VCaP (cell line): Measurements from ENCODE around the gene BMPR1B.

ENCODE experiments used
- H3K27ac ChIP-seq: fragments of 450-650 bp; 2 replicates; pipeline ENCODE4 v1.5.1; 2017
- TF ChIP-seq, protein P1 (sequence below): fragments of 450-650 bp; conservative IDR thresholded peaks from 2 replicates; pipeline ENCODE4 v1.5.1; 2017; ENCODE audit warnings: mild to moderate bottlenecking, moderate library complexity

BMPR1B gene

DNA sequence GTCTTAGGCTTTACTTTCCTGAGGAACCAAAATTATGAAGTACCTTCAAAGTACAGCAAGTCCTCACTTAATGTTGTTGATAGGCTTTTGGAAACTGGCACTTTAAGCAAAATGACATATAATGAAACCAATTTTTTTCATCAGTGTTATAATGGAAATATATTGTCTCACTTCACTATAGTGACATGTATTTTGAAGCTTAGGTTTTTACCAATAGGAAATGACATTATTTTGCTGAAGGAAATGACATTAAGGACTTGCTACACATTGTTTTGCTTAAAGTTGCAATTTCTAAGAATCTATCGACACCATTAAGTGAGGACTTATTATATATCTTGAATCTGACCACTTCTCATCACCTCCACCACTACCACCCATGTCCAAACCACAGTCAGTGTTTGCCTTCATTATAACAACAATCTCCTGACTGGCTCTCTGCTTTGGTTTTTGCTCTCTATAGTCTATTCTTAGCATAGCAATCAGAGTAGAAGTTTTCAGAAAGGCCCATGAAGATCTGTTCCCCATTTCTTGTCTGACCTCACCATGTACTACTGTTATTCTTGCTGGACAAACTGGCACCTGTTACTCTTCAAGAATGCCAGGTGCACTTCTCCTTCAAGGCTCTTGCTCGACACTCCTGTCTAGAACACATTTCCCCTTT is 311.2 kb downstream of the BMPR1B start:
- TF ChIP-seq, protein P1, sequence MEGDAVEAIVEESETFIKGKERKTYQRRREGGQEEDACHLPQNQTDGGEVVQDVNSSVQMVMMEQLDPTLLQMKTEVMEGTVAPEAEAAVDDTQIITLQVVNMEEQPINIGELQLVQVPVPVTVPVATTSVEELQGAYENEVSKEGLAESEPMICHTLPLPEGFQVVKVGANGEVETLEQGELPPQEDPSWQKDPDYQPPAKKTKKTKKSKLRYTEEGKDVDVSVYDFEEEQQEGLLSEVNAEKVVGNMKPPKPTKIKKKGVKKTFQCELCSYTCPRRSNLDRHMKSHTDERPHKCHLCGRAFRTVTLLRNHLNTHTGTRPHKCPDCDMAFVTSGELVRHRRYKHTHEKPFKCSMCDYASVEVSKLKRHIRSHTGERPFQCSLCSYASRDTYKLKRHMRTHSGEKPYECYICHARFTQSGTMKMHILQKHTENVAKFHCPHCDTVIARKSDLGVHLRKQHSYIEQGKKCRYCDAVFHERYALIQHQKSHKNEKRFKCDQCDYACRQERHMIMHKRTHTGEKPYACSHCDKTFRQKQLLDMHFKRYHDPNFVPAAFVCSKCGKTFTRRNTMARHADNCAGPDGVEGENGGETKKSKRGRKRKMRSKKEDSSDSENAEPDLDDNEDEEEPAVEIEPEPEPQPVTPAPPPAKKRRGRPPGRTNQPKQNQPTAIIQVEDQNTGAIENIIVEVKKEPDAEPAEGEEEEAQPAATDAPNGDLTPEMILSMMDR, result no peak
- H3K27ac ChIP-seq, result no peak overlapping the region

DNA sequence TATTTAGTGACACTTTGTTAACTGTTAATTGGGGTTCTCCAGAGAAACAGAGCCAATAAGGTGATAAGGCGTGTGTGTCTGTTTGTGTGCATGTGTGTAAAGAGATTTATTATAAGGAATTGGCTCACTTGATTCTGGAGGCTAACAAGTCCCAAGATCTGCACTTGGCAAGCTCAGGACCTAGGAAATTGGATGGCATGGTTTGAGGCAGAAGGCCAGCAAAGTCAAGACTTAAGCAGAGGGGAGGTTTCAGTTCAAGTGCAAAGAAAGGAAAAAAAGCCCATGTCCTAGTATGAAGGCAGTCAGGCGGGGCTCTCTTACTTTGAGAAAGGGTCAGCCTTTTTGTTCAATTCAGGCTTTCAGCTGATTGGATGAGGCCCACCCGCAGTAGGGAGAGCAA is 314.1 kb downstream of the BMPR1B start:
- TF ChIP-seq, protein P1, result no peak
- H3K27ac ChIP-seq, result no peak overlapping the region

DNA sequence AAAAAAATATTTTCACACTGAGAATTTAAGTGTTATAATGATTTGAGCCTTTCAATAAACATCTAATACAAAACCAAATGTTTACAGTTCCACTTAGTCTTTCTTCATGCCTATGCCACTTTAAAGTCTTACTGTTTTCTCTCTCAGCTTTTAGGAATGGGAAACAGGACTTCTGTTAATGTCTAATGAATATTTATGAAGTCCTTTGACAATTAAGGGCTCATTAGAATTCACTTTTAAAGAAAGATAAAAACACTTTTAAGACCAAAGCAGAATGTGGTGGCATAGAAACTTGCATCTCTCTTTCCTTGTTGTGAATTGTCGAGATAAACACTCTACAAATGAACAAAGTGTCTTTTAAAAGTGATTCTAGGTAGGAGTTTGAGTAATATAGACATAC is 315.9 kb downstream of the BMPR1B start:
- TF ChIP-seq, protein P1, result no peak
- peak overlapping the region; percentile 41 for H3K27ac ChIP-seq

DNA sequence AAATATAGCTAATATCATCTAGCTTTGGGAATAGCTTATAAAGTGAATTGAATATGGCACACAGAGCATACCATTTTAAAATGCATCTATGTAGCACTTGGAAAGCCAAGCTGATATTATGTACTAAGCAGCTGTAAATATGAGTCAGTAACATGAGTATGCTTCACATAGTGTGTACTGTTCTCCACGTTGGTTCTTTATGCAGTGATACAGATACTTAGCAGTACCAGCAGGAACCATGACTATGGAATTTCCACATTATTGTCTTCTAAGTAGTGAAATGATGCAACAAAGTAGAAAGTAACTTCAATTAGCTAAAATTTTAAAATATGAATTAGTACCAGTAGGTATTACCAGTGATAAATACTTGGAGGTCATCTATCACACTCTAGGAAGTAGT is 320.1 kb downstream of the BMPR1B start:
- H3K27ac ChIP-seq, result no peak overlapping the region

DNA sequence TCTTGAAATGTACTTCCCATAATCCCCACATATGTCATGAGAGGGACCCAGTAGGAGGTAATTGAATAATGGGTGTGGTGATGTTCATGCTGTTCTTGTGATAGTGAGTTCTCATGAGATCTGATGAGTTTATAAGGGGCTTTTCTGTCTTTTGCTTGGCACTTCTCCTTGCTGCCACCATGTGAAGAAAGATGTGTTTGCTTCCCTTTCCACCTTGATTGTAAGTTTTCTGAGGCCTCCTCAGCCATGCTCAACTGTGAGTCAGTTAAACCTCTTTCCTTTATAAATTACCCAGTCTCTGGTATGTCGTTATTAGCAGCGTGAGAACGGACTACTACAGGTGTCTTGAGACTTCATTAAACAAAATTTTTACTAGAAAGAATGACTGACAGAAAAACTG is 323.2 kb downstream of the BMPR1B start:
- no peak overlapping the region for H3K27ac ChIP-seq
- TF ChIP-seq, protein P1, result no peak

More for the DNA sequence above, 320.1 kb downstream of the BMPR1B start:
- TF ChIP-seq, protein P1, result no peak

DNA sequence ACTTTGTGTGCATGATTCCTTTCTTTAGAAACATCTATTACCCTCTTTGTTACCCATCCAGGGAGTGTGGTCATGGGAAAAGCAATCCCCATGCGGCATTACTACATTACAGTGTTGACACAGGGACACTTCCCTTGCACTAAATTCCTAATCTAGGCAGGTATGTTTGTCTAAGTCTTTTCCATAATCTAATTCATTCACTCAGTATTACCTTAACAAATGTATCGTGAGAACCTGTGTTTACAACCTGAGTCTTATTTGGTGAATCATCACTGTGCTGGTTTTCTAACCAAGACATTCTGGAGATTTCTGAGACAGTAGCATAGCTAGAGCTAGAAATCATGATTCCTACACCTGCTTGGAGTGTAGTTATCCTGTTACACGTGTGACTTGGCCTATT is 326.8 kb downstream of the BMPR1B start:
- no peak overlapping the region for H3K27ac ChIP-seq
- TF ChIP-seq, protein P1, result no peak

DNA sequence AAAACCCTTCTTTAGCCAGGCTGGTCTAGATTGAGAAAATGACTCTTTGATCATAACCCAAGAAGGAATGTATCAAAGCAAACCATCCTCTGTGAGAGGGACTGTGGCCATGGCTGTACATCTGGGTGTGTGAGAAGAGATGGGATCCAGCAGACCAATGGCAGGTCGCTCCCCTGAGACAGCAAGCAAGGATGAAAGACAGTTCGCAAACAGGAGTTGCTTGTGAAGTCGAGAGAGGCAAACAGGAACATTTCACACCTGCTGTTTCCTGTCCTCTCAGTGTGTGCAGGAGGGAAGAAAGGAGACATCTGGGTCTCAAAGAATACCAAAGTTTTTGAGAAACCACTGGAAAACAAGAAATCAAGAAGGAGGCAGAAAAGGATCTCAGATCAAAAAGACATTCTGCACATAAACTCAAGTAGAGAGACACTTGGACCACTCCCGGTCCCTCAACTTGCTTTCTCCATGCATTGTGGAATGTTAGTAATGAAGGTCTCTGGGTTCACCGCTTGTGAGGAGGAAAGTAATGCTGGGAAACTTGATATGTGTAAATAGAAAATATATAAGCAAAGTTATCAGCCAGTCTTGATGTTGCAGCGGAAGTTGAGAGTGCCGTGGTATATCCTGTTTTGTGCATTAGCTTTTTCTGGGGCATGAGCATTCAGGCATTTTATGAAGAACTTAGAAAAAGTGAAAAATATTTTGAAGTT is 327.5 kb downstream of the BMPR1B start:
- no peak overlapping the region for H3K27ac ChIP-seq
- TF ChIP-seq, protein P1, result no peak
